Thyroid gland (tissue), 4 donors: ENCODE results near the gene GNG4. TPM values are rescaled to one million over a fixed set of nuclear protein-coding genes. Genes with fewer than 3 reads are reported as not detected.

ENCODE experiments used
- DNase-seq, 2 donors: peaks; one replicate each; pipeline ENCODE4 v3.0.0-alpha.2; 2019
- H3K27ac ChIP-seq, 3 donors: fragments of 200-600 bp; sonication (generic); 1 replicate in 2 of 3; 2 replicates in 1 of 3; pipeline ENCODE4 v1.5.1; 2016 to 2019; ENCODE audit warnings: mild to moderate bottlenecking in 1 of 3, moderate library complexity in 1 of 3
- H3K27me3 ChIP-seq: fragments of 200-600 bp; sonication (generic); one replicate; pipeline ENCODE4 v1.5.1; 2019
- H3K36me3 ChIP-seq, 2 donors: fragments of 200-600 bp; sonication (generic); one replicate each; pipeline ENCODE4 v1.5.1; 2016 to 2019
- H3K4me1 ChIP-seq, 2 donors: fragments of 200-600 bp; sonication (generic); one replicate each; pipeline ENCODE4 v1.5.1; 2017 to 2019
- H3K4me3 ChIP-seq, 3 donors: fragments of 200-600 bp; sonication (generic); replicated peaks in 1 of 3; 1 replicate in 2 of 3; 2 replicates in 1 of 3; pipeline ENCODE4 v1.5.1; 2016; ENCODE audit warnings: mild to moderate bottlenecking in 1 of 3
- H3K9me3 ChIP-seq: fragments of 200-600 bp; sonication (generic); one replicate; pipeline ENCODE4 v1.5.1; 2017
- POLR2A ChIP-seq, 2 donors: fragments of 450-650 bp; IDR thresholded peaks; one replicate each; pipeline ENCODE4 v1.6.1; 2017; ENCODE audit warnings: antibody characterized with exemption in 2 of 2, mild to moderate bottlenecking in 2 of 2, moderate library complexity in 1 of 2
- WGBS, 2 donors: methylation state at CpG; one replicate each; pipeline ENCODE4 v1.1.5; 2017; 5-methylcytosine and 5-hydroxymethylcytosine counted together
- intact Hi-C: fragments of 100-400 bp; cut with DNase I; formaldehyde crosslinking; loops from one replicate; pipeline ENCODE4 v1.15.1; 2023
- total RNA-seq, 4 donors: library from RNA; depleted of rRNA; stranded (reverse); fragments of >200 nt; gene quantifications; one replicate each; pipeline ENCODE4 v1.2.3, GENCODE V29; 2016
- TF ChIP-seq, protein P1 (sequence below), 6 experiments: fragments of 200-600 bp in 3 of 6; fragments of 450-650 bp in 3 of 6; sonication (generic) in 3 of 6; IDR thresholded peaks; one replicate each; pipeline ENCODE4 v1.5.1; 2016 to 2019; ENCODE audit warnings: antibody characterized with exemption in 6 of 6, mild to moderate bottlenecking in 2 of 6, inconsistent platforms in 1 of 6, moderate library complexity in 1 of 6

GNG4 gene
- total RNA-seq, 4 donors from 2014 or later: under 0.01 to 3.0 (median 0.13) TPM; not detected in 1

DNA sequence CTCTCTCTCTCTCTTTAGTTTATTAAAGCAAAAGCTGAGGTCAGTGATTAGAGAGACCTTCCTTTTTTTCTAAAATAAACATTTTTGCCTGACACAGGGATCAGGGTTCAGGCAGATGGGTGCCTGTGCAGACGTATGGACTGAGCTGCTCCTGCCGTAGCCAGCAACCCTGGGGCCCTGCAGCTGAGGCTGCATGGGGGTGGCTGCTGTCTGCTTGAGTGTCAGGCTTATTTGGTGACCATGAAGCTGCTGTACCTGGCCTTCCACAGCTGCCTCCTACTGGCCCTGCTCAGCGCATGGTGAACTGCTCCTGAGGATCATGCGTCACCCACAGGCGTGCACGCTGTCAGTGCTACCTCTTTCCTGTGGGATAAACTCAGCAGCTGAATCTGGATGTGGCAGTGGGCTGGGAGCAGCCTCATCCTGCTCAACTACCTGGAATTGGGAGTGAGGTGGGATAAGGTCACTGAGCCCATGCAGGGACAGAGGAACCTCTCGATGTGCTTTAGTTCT lies 35.1 kb downstream of the GNG4 start:
- TF ChIP-seq, protein P1, sequence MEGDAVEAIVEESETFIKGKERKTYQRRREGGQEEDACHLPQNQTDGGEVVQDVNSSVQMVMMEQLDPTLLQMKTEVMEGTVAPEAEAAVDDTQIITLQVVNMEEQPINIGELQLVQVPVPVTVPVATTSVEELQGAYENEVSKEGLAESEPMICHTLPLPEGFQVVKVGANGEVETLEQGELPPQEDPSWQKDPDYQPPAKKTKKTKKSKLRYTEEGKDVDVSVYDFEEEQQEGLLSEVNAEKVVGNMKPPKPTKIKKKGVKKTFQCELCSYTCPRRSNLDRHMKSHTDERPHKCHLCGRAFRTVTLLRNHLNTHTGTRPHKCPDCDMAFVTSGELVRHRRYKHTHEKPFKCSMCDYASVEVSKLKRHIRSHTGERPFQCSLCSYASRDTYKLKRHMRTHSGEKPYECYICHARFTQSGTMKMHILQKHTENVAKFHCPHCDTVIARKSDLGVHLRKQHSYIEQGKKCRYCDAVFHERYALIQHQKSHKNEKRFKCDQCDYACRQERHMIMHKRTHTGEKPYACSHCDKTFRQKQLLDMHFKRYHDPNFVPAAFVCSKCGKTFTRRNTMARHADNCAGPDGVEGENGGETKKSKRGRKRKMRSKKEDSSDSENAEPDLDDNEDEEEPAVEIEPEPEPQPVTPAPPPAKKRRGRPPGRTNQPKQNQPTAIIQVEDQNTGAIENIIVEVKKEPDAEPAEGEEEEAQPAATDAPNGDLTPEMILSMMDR (IDR thresholded peaks at IDR 0.05): no peak
- no peak for TF ChIP-seq POLR2A (IDR thresholded peaks at IDR 0.05)
- Histone ChIP-seq H3K9me3 (no peaks in the 10 kb centered on the region), H3K4me3 (no peak overlapping the region), H3K27me3 (no peaks in the 10 kb centered on the region), H3K36me3 (no peaks in the 10 kb centered on the region), H3K27ac (no peak overlapping the region), H3K4me1 (no peaks in the 10 kb centered on the region)
- WGBS, 2 donors: 83 to 86% methylated on average over 3 to 7 of the region's 7 CpGs
- DNase-seq: no peak
- intact Hi-C loops: no loop called here

DNA sequence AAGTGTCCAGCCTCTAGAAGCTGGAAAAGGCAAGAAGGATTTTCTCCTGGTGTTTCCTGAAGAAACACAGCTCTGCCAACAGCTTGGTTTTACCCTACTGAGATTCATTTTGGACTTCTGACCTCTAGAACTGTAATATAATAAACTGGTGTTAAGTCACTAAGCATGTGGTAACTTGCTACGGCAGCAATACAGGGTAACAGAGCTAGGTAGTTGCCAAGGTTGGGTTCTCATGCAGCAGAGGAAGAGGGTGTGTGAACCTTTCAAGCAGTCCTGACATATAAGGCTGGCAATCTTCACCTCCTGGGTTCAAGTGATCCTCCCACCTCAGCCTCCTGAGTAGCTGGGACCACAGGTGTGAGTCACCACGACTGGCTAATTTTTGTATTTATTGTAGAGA lies 36.0 kb downstream of the GNG4 start:
- Histone ChIP-seq H3K27ac (no peak overlapping the region), H3K4me3 (no peak overlapping the region), H3K27me3 (no peaks in the 10 kb centered on the region), H3K9me3 (no peaks in the 10 kb centered on the region), H3K4me1 (no peaks in the 10 kb centered on the region), H3K36me3 (no peaks in the 10 kb centered on the region)
- TF ChIP-seq POLR2A (IDR thresholded peaks at IDR 0.05): no peak
- TF ChIP-seq, protein P1 (IDR thresholded peaks at IDR 0.05): no peak
- 68 to 91% methylated on average over 2 of the region's 2 CpGs for WGBS, 2 donors
- intact Hi-C loops: no loop called here
- no peak for DNase-seq

DNA sequence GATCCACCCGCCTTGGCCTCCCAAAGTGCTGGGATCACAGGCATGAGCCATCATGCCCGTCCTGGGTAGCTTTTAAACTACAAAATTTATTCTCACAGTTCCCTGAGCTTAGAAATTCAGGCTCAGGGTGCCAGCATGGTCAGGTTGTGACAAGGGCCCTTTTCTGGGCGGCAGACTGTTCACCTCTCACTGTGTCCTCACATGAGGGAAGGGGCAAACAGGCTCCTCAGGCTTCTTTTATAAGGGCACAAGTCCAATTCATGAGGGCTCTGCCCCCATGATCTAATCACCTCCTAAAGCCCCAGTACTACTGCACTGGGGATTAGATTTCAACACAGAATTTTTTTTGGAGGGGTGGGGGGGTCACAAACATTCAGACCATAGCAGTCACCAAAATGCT lies 36.8 kb downstream of the GNG4 start:
- WGBS, 2 donors: 55 to 59% methylated on average over 3 of the region's 3 CpGs
- TF ChIP-seq, protein P1 (IDR thresholded peaks at IDR 0.05): no peak
- TF ChIP-seq POLR2A (IDR thresholded peaks at IDR 0.05): no peak
- Histone ChIP-seq H3K4me3 (no peak overlapping the region), H3K36me3 (no peaks in the 10 kb centered on the region), H3K4me1 (no peaks in the 10 kb centered on the region), H3K27me3 (no peaks in the 10 kb centered on the region), H3K27ac (no peak overlapping the region), H3K9me3 (no peaks in the 10 kb centered on the region)
- no peak for DNase-seq
- intact Hi-C loops: no loop called here

DNA sequence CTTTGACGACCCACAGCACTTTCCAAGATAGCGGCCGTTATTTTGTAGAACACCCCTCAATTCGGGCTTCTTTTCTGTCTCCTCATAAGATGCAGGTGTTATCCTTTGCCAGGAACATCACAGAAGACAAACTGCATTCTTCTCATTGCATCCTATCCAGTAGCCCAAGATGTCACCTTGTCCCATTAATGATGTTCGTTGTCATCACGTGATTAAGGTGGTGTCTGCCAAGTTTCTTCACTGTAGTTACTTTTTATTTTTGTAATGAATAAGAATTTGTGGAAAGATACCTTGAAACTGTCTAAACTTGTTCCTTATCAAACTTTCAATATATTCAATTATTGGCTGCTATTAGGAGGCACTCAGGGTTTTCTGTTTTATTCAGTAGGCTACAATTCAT lies 39.4 kb downstream of the GNG4 start:
- no peaks in the 10 kb centered on the region for H3K4me1 ChIP-seq
- H3K27ac ChIP-seq: no peak overlapping the region
- H3K9me3 ChIP-seq: no peaks in the 10 kb centered on the region
- intact Hi-C loops: no loop called here
- TF ChIP-seq, protein P1 (IDR thresholded peaks at IDR 0.05): no peak
- no peak for TF ChIP-seq POLR2A (IDR thresholded peaks at IDR 0.05)
- H3K36me3 ChIP-seq: no peaks in the 10 kb centered on the region
- 91 to 93% methylated on average over 6 of the region's 6 CpGs for WGBS, 2 donors
- no peak for DNase-seq
- no peak overlapping the region for H3K4me3 ChIP-seq
- no peaks in the 10 kb centered on the region for H3K27me3 ChIP-seq

DNA sequence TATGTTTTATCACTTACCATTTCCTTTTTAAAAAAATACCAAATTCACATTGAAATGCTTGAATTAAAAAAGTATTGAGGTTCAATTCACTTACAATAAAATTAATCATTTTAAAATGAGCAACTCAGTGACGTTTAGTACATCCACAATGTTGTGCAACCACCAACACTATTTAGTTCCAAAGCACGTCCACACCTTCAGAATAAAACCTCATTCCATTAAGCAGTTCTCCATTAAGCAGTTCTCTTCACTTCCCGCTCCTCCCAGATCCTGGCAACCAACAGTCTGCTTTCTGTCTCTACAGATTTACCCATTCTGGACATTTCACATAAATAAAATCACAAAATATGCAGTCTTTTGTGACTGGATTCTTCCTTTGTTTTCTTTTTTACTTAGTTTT lies 41.3 kb downstream of the GNG4 start:
- WGBS, 2 donors: 74 to 77% methylated on average over 3 of the region's 3 CpGs
- TF ChIP-seq, protein P1 (IDR thresholded peaks at IDR 0.05): no peak
- TF ChIP-seq POLR2A (IDR thresholded peaks at IDR 0.05): no peak
- intact Hi-C loops: no loop called here

More for the DNA sequence above, 41.3 kb downstream of the GNG4 start:
- H3K4me1 ChIP-seq: no peaks in the 10 kb centered on the region
- H3K27me3 ChIP-seq: no peaks in the 10 kb centered on the region
- no peak overlapping the region for H3K4me3 ChIP-seq
- no peaks in the 10 kb centered on the region for H3K9me3 ChIP-seq
- no peaks in the 10 kb centered on the region for H3K36me3 ChIP-seq
- no peak for DNase-seq
- no peak overlapping the region for H3K27ac ChIP-seq
